ENCODE data around the gene NCOR2.

- TF ChIP-seq ZNF274 (IDR thresholded peaks at IDR 0.05; ENCODE audit: low read depth, low read length) (no peak), YY1 (IDR thresholded peaks at IDR 0.05; ENCODE audit: insufficient read depth, insufficient read length) (no peak)
Observed at GRCh38 chr12:124564971-124565491, 2.4 kb downstream of the NCOR2 start.
